ENCODE data around the gene CENPB. TPM values are rescaled to one million over a fixed set of nuclear protein-coding genes. Genes with fewer than 3 reads are reported as not detected.

CENPB gene
- total RNA-seq, 4 donors from 2014 or later: 39.8 to 61.9 (median 47.0) TPM

GRCh38 chr20:3777381-3777715 is 9.2 kb downstream of the CENPB start:
- Histone ChIP-seq H3K27me3 (no peaks in the 10 kb centered on the region), H3K4me1 (peaks cover 4 to 29% (median 11%) of the 10 kb centered on the region in 4 donors), H3K36me3 (no peaks in the 10 kb centered on the region), H3K27ac (peak overlapping the region in 1 of 4 donors; percentile 69), H3K9me3 (no peaks in the 10 kb centered on the region), H3K4me3 (peak overlapping the region; percentile 34 to 59 (median 56))
- no peak for TF ChIP-seq POLR2A (IDR thresholded peaks at IDR 0.05)
- TF ChIP-seq CTCF (IDR thresholded peaks at IDR 0.05): no peak
- peak in 1 of 3 donors; percentile 37 for DNase-seq

- TF ChIP-seq POLR2A (IDR thresholded peaks at IDR 0.05) (no peak), CTCF (IDR thresholded peaks at IDR 0.05) (no peak)
- H3K27me3 ChIP-seq: no peaks in the 10 kb centered on the region
- H3K4me1 ChIP-seq: peaks cover 4 to 20% (median 6%) of the 10 kb centered on the region in 4 donors
- H3K27ac ChIP-seq: no peak overlapping the region
- no peak overlapping the region for H3K4me3 ChIP-seq
- DNase-seq: no peak
- no peaks in the 10 kb centered on the region for H3K36me3 ChIP-seq
- no peaks in the 10 kb centered on the region for H3K9me3 ChIP-seq
Observed at GRCh38 chr20:3775457-3776108, 11.0 kb downstream of the CENPB start.

- Histone ChIP-seq H3K9me3 (no peaks in the 10 kb centered on the region), H3K4me1 (peaks cover 0 to 15% (median 7%) of the 10 kb centered on the region in 4 donors), H3K36me3 (no peaks in the 10 kb centered on the region), H3K27me3 (no peaks in the 10 kb centered on the region), H3K4me3 (no peak overlapping the region), H3K27ac (no peak overlapping the region)
- no peak for TF ChIP-seq POLR2A (IDR thresholded peaks at IDR 0.05)
- TF ChIP-seq CTCF (IDR thresholded peaks at IDR 0.05): no peak
- no peak for DNase-seq
Observed at GRCh38 chr20:3771552-3772058, 14.9 kb downstream of the CENPB start.

- H3K4me3 ChIP-seq: peak overlapping the region; percentile 52 to 91 (median 67)
- H3K27me3 ChIP-seq: no peaks in the 10 kb centered on the region
- peaks cover 0 to 33% (median 9%) of the 10 kb centered on the region in 4 donors for H3K4me1 ChIP-seq
- DNase-seq: peak; percentile 80 to 90 (median 81)
- TF ChIP-seq CTCF (IDR thresholded peaks at IDR 0.05) (peak in 5 of 6 experiments; percentile 50 to 57 (median 54)), POLR2A (IDR thresholded peaks at IDR 0.05) (no peak)
- no peaks in the 10 kb centered on the region for H3K9me3 ChIP-seq
- H3K36me3 ChIP-seq: no peaks in the 10 kb centered on the region
- H3K27ac ChIP-seq: peak overlapping the region; percentile 87 to 94 (median 92)
Observed at GRCh38 chr20:3768342-3769130, 18.0 kb downstream of the CENPB start.

GRCh38 chr20:3767427-3768341 is 18.9 kb downstream of the CENPB start, which contains the start of gene ADISSP:
Gene ADISSP (minus strand): TSS chr20:3767753. CDS start chr20:3760100, 7,653 bp downstream.
- no peaks in the 10 kb centered on the region for H3K27me3 ChIP-seq
- peak; percentile 97 to 99 (median 99) for DNase-seq
- TF ChIP-seq POLR2A (IDR thresholded peaks at IDR 0.05): peak; percentile 70 to 72
- peak in 1 of 6 experiments; percentile 14 for TF ChIP-seq CTCF (IDR thresholded peaks at IDR 0.05)
- H3K27ac ChIP-seq: peak within 1 kb of the TSS; percentile 87 to 94 (median 92)
- peaks cover 0 to 33% (median 9%) of the 10 kb centered on the region in 4 donors for H3K4me1 ChIP-seq
- peak within 1 kb of the TSS; percentile 52 to 91 (median 67) for H3K4me3 ChIP-seq
- no peaks in the 10 kb centered on the region for H3K36me3 ChIP-seq
- no peaks in the 10 kb centered on the region for H3K9me3 ChIP-seq
